ENCODE results near the gene ANKRD36C.
"Not testable (repeated sequence)": the region's sequence is repeated elsewhere in the genome, so short reads cannot be mapped to it uniquely, and the experiment has no call there.

GRCh38 chr2:95915131-95915530, 76.5 kb downstream of the ANKRD36C start:
- not testable (repeated sequence) for TF ChIP-seq POLR2A (IDR thresholded peaks at IDR 0.05; ENCODE audit: low read length); GATA1 (IDR thresholded peaks at IDR 0.05; ENCODE audit: low read depth, low read length)
